K562 (cell line): ENCODE data around the gene FOXN3.

Experiments
- CCNT2 ChIP-seq: IDR thresholded peaks from 2 replicates; pipeline ENCODE4 v1.6.1; 2011; ENCODE audit warnings: borderline replicate concordance, low read depth, mild to moderate bottlenecking, moderate library complexity, mixed read lengths, low read length; ENCODE audit not compliant: insufficient read length; ENCODE audit errors: extremely low read depth
- EGR1 ChIP-seq: fragments of 450-650 bp; conservative IDR thresholded peaks from 2 replicates; pipeline ENCODE4 v1.6.1; 2017; ENCODE audit warnings: mild to moderate bottlenecking
- HDAC6 ChIP-seq: IDR thresholded peaks from 2 replicates; pipeline ENCODE4 v1.6.1; 2012; ENCODE audit warnings: low read depth, mild to moderate bottlenecking, control low read depth, inconsistent platforms, low read length, moderate library complexity
- JUN ChIP-seq, 2 experiments: sonication (generic) in 1 of 2; formaldehyde crosslinking in 1 of 2; IDR thresholded peaks; 2 replicates each; pipeline versions ENCODE4 v1.6.1 to v1.8.0; 2012 to 2022; ENCODE audit warnings: borderline replicate concordance in 2 of 2, mild to moderate bottlenecking in 2 of 2, improper control_type of control experiment in 1 of 2, low read depth in 1 of 2, low read length in 1 of 2, missing genetic modification reagents in 1 of 2
- MEIS2 ChIP-seq: fragments of 450-650 bp; IDR thresholded peaks from 2 replicates; pipeline ENCODE4 v1.6.1; 2014; ENCODE audit warnings: mild to moderate bottlenecking; ENCODE audit not compliant: partially characterized antibody
- MYNN ChIP-seq, 2 experiments: sonication (generic); formaldehyde crosslinking in 1 of 2; IDR thresholded peaks; 2 replicates each; pipeline versions ENCODE4 v1.5.0 to v1.6.1; 2016 to 2020; ENCODE audit warnings: antibody characterized with exemption in 1 of 2, missing genetic modification reagents in 1 of 2
- TBP ChIP-seq: optimal IDR thresholded peaks from 2 replicates; pipeline ENCODE3; 2011; ENCODE audit warnings: low read depth, low read length, improper control_type of control experiment
- YY1 ChIP-seq, 3 experiments: IDR thresholded peaks; 2 replicates each; pipeline ENCODE4 v1.6.1; 2011; ENCODE audit warnings: low read length in 2 of 3, mild to moderate bottlenecking in 2 of 3, moderate library complexity in 2 of 3, borderline replicate concordance in 1 of 3, control low read depth in 1 of 3, low read depth in 1 of 3; ENCODE audit not compliant: insufficient read depth in 3 of 3, insufficient replicate concordance in 2 of 3, control insufficient read depth in 1 of 3, insufficient read length in 1 of 3; ENCODE audit errors: extremely low read depth in 1 of 3
- ZNF143 ChIP-seq: sonication (generic); formaldehyde crosslinking; IDR thresholded peaks from 2 replicates; pipeline ENCODE4 v1.9.0; 2022; ENCODE audit warnings: mild to moderate bottlenecking, missing genetic modification reagents
- TF ChIP-seq, protein P1 (sequence below), 3 experiments: IDR thresholded peaks in 2 of 3; conservative IDR thresholded peaks in 1 of 3; 2 replicates each; pipeline ENCODE4 v1.5.1; 2011 to 2012; ENCODE audit warnings: low read length in 3 of 3, mild to moderate bottlenecking in 3 of 3, control low read depth in 2 of 3, improper control_type of control experiment in 1 of 3, inconsistent platforms in 1 of 3, low read depth in 1 of 3, mixed read lengths in 1 of 3, moderate library complexity in 1 of 3; ENCODE audit not compliant: insufficient read depth in 2 of 3

DNA sequence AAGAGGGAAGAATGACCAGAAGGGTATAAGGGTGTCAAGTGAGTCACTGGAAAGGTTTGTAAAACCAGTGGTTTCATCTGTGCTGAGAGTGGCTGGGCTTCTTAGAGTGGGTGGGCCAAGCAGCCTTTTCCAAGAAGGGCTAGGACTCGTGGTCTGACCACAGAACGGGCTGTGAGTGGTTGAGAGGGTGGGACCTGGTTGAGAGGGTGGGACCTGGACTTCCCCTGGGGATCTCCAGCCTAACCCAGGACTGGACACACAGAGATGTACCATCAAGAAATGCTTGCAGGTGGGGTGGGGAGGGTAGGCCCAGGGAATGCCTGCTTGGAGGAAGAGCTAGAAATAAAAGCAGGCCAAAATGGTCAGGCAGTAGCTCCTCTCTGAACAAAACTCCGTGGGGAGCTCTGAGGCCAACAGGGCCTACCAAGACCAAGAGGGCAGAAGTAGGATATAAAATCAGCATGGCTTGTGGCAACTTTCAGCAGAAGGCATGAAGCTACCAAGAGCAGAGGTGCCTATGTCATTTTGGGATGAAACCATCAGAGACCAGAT lies 140.5 kb downstream of the FOXN3 start:
- TF ChIP-seq, protein P1, sequence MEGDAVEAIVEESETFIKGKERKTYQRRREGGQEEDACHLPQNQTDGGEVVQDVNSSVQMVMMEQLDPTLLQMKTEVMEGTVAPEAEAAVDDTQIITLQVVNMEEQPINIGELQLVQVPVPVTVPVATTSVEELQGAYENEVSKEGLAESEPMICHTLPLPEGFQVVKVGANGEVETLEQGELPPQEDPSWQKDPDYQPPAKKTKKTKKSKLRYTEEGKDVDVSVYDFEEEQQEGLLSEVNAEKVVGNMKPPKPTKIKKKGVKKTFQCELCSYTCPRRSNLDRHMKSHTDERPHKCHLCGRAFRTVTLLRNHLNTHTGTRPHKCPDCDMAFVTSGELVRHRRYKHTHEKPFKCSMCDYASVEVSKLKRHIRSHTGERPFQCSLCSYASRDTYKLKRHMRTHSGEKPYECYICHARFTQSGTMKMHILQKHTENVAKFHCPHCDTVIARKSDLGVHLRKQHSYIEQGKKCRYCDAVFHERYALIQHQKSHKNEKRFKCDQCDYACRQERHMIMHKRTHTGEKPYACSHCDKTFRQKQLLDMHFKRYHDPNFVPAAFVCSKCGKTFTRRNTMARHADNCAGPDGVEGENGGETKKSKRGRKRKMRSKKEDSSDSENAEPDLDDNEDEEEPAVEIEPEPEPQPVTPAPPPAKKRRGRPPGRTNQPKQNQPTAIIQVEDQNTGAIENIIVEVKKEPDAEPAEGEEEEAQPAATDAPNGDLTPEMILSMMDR (IDR thresholded peaks at IDR 0.05 in 2 of 3, conservative IDR thresholded peaks at IDR 0.05 in 1 of 3; ENCODE audit: insufficient read depth in 2 of 3, low read depth in 1 of 3, low read length in 3 of 3), result no peak
- TF ChIP-seq MEIS2, result no peak
- no peak for TF ChIP-seq ZNF143
- TF ChIP-seq HDAC6, result no peak
- TF ChIP-seq TBP, result no peak
- no peak for TF ChIP-seq JUN (IDR thresholded peaks at IDR 0.05; ENCODE audit: borderline replicate concordance, low read depth, low read length)
- TF ChIP-seq JUN (CRISPR knock-in tag; IDR thresholded peaks at IDR 0.05; ENCODE audit: borderline replicate concordance), result no peak
- no peak for TF ChIP-seq EGR1
- TF ChIP-seq CCNT2, result no peak
- no peak for TF ChIP-seq YY1 (IDR thresholded peaks at IDR 0.05; ENCODE audit: borderline replicate concordance in 1 of 3, control insufficient read depth in 1 of 3, extremely low read depth in 1 of 3, insufficient read depth in 3 of 3, insufficient read length in 1 of 3, insufficient replicate concordance in 2 of 3, low read depth in 1 of 3, low read length in 2 of 3)
- TF ChIP-seq MYNN (IDR thresholded peaks at IDR 0.05), result no peak
- TF ChIP-seq MYNN (CRISPR knock-in tag; IDR thresholded peaks at IDR 0.05), result no peak
